Sigmoid colon (tissue), 4 donors: ENCODE data around the gene TDRD6.

ENCODE experiments used
- POLR2AphosphoS5 ChIP-seq, 4 donors: sonication (generic); formaldehyde crosslinking; IDR thresholded peaks; one replicate each; pipeline ENCODE4 v1.6.1; 2017; ENCODE audit warnings: antibody characterized with exemption in 4 of 4
- TF ChIP-seq, protein P1 (sequence below), 4 experiments: fragments of 450-650 bp in 3 of 4; fragments of 200-600 bp in 1 of 4; IDR thresholded peaks; one replicate each; pipeline ENCODE4 v1.5.1; 2016 to 2019; ENCODE audit warnings: antibody characterized with exemption in 4 of 4, mild to moderate bottlenecking in 3 of 4, moderate library complexity in 2 of 4

DNA sequence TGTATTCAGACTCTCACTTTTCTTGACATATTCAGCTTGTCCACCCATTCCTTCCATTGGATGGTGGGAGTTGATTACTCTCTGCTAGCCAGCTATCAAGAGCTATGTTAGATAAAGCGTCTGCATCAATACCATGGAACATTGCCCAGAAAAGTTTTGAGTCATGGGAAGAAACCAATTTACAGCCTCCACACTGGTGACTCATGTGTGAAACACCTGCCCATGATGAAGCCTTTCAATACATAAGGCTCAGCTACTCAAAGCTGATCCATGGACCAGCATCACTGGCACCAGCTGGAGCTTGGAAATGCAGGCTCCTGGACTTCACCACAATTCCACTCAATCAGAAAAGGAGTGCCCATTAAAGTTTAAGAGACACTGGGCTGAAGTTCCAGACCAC lies 31.4 kb downstream of the TDRD6 start:
- TF ChIP-seq POLR2AphosphoS5 (IDR thresholded peaks at IDR 0.05), result no peak
- TF ChIP-seq, protein P1, sequence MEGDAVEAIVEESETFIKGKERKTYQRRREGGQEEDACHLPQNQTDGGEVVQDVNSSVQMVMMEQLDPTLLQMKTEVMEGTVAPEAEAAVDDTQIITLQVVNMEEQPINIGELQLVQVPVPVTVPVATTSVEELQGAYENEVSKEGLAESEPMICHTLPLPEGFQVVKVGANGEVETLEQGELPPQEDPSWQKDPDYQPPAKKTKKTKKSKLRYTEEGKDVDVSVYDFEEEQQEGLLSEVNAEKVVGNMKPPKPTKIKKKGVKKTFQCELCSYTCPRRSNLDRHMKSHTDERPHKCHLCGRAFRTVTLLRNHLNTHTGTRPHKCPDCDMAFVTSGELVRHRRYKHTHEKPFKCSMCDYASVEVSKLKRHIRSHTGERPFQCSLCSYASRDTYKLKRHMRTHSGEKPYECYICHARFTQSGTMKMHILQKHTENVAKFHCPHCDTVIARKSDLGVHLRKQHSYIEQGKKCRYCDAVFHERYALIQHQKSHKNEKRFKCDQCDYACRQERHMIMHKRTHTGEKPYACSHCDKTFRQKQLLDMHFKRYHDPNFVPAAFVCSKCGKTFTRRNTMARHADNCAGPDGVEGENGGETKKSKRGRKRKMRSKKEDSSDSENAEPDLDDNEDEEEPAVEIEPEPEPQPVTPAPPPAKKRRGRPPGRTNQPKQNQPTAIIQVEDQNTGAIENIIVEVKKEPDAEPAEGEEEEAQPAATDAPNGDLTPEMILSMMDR (IDR thresholded peaks at IDR 0.05), result no peak
